SW480 (cell line): Measurements from ENCODE around the gene IL17A.

Source experiments
- DNase-seq: peaks from one replicate; pipeline ENCODE4 v3.0.0-alpha.2; 2016; ENCODE audit warnings: low spot score

Gene IL17A

GRCh38 chr6:52216932-52217575 is 30.9 kb downstream of the IL17A start:
- DNase-seq: no peak

GRCh38 chr6:52217761-52218160 is 31.6 kb downstream of the IL17A start:
- DNase-seq: no peak

- no peak for DNase-seq
Observed at GRCh38 chr6:52221302-52221701, 35.1 kb downstream of the IL17A start.

- no peak for DNase-seq
Observed at GRCh38 chr6:52227495-52227894, 41.3 kb downstream of the IL17A start.

- no peak for DNase-seq
Observed at GRCh38 chr6:52230685-52231084, 44.5 kb downstream of the IL17A start.

- DNase-seq: peak; percentile 85
Observed at GRCh38 chr6:52231406-52232127, 45.4 kb downstream of the IL17A start.

- no peak for DNase-seq
Observed at GRCh38 chr6:52233005-52233404, 46.8 kb downstream of the IL17A start.

- peak; percentile 72 for DNase-seq
Observed at GRCh38 chr6:52233975-52234823, 48.0 kb downstream of the IL17A start.
